ENCODE measurements around the gene PIK3CA. TPM values are rescaled to one million over a fixed set of nuclear protein-coding genes. Genes with fewer than 3 reads are reported as not detected.

Gene PIK3CA
- 9.8 and 12.0 TPM in 2 replicates for total RNA-seq (2021)
- long read RNA-seq, full-length matches to known transcripts = 1 of 2 reads
- long read RNA-seq, partial matches to known transcripts = 1 of 2 reads
- long read RNA-seq, other reads (novel, unspliced or antisense) = 0 of 2 reads

DNA sequence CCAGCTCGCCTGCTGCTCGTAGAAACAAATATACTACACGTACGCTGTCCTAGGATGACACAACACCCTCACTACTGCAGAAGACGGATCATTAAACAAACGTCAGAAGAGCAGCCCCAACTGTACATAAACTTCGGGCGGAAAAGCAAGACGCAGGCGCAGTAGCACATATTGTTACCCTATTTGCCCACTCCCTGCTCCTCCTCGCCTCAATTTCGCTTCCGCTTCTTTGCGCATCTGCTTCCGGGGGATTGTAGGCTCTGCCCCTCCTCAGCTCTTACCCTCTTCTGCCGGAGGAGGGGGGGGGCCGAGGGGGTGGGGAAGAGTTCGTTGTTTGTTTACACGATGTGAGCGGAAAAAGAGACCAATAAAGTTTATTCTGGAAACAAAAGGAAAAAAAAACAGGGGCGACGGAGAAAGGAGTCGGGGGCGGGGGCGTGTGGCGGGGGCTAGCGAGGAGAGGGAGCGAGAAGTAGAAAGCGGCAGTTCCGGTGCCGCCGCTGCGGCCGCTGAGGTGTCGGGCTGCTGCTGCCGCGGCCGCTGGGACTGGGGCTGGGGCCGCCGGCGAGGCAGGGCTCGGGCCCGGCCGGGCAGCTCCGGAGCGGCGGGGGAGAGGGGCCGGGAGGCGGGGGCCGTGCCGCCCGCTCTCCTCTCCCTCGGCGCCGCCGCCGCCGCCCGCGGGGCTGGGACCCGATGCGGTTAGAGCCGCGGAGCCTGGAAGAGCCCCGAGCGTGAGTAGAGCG, at the start of gene PIK3CA:
TSS of gene PIK3CA (plus strand) at position 485 of the 743 bp plus-strand sequence. CDS start 50,469 bp downstream, outside the sequence.
- H2BK120ac ChIP-seq (ENCODE audit: low read depth, low read length, poor library complexity, severe bottlenecking) = no peak within 1 kb of the TSS
- no CpG with 5 or more reads among the region's 67 CpGs for WGBS (ENCODE audit: extremely low coverage, insufficient read length, low lambda C conversion rate)
- no peaks in the 10 kb centered on the region for H3K79me1 ChIP-seq (ENCODE audit: insufficient read depth, low read depth, low read length, poor library complexity, severe bottlenecking)
- TF ChIP-seq, protein P1, sequence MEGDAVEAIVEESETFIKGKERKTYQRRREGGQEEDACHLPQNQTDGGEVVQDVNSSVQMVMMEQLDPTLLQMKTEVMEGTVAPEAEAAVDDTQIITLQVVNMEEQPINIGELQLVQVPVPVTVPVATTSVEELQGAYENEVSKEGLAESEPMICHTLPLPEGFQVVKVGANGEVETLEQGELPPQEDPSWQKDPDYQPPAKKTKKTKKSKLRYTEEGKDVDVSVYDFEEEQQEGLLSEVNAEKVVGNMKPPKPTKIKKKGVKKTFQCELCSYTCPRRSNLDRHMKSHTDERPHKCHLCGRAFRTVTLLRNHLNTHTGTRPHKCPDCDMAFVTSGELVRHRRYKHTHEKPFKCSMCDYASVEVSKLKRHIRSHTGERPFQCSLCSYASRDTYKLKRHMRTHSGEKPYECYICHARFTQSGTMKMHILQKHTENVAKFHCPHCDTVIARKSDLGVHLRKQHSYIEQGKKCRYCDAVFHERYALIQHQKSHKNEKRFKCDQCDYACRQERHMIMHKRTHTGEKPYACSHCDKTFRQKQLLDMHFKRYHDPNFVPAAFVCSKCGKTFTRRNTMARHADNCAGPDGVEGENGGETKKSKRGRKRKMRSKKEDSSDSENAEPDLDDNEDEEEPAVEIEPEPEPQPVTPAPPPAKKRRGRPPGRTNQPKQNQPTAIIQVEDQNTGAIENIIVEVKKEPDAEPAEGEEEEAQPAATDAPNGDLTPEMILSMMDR (conservative IDR thresholded peaks at IDR 0.05) = no peak
- peaks cover 3% of the 10 kb centered on the region; the same call in 1 of the 2 replicates for H3K79me2 ChIP-seq (ENCODE audit: insufficient read depth, low read length)
- no peak within 1 kb of the TSS for H2BK5ac ChIP-seq (ENCODE audit: insufficient read length, low read length)
- H2BK15ac ChIP-seq (ENCODE audit: low read depth, low read length) = no peak within 1 kb of the TSS
- no peak within 1 kb of the TSS for H4K91ac ChIP-seq (ENCODE audit: insufficient read length, low read depth, low read length)
- H2AFZ ChIP-seq (ENCODE audit: low read length) = peak within 1 kb of the TSS; percentile 96
- H4K5ac ChIP-seq (ENCODE audit: insufficient read length, low read depth, low read length) = no peak within 1 kb of the TSS
- H3K27ac Mint-ChIP-seq = peak within 1 kb of the TSS; percentile 35 to 94 (median 60); a peak in 5 of 7 replicates
- no peak within 1 kb of the TSS for H3K18ac ChIP-seq (ENCODE audit: insufficient read length, low read depth, low read length)
- H3K4ac ChIP-seq (ENCODE audit: low read depth, low read length) = no peak within 1 kb of the TSS
- no peak within 1 kb of the TSS for H4K8ac ChIP-seq (replicated peaks; ENCODE audit: insufficient read length, low read depth, low read length)
- no peak within 1 kb of the TSS for H2AK5ac ChIP-seq (ENCODE audit: insufficient read length, low read length)
- peak; percentile 97 for DNase-seq
- H3K4me1 ChIP-seq (ENCODE audit: insufficient read depth, low read length) = no peaks in the 10 kb centered on the region
- H2BK20ac ChIP-seq (ENCODE audit: low read depth, low read length, poor library complexity, severe bottlenecking) = no peak within 1 kb of the TSS
- H3K9me3 ChIP-seq (ENCODE audit: control insufficient read depth, low read depth, low read length) = no peaks in the 10 kb centered on the region
- H3K9ac ChIP-seq (ENCODE audit: extremely low read depth, insufficient read length, low read length) = peak within 1 kb of the TSS; percentile 89
- no peak within 1 kb of the TSS for H3K27ac ChIP-seq (ENCODE audit: insufficient read length, low read depth, low read length)
- H3K23ac ChIP-seq (ENCODE audit: insufficient read length, low read depth, low read length) = no peak within 1 kb of the TSS
- no peak within 1 kb of the TSS for H3T11ph ChIP-seq (ENCODE audit: low read length)
- H3K14ac ChIP-seq (ENCODE audit: insufficient read depth, low read length) = peak within 1 kb of the TSS; percentile 76
- peak within 1 kb of the TSS in 1 of 2 experiments; percentile 98; a peak in 4 of 5 replicates for H3K4me3 Mint-ChIP-seq
- no peaks in the 10 kb centered on the region for H4K20me1 ChIP-seq (ENCODE audit: control insufficient read depth, insufficient read depth, insufficient read length)
- no peaks in the 10 kb centered on the region for H3K9me3 Mint-ChIP-seq
- H3K23me2 ChIP-seq (ENCODE audit: insufficient read length, low read depth, low read length, poor library complexity, severe bottlenecking) = peaks cover 9% of the 10 kb centered on the region
- no peak within 1 kb of the TSS for H3K56ac ChIP-seq (ENCODE audit: insufficient read length, low read depth, low read length)
- H3K36me3 Mint-ChIP-seq (ENCODE audit: insufficient read depth in 1 of 3, low read depth in 3 of 3) = no peaks in the 10 kb centered on the region
- no peaks in the 10 kb centered on the region for H3K27me3 ChIP-seq (ENCODE audit: insufficient read depth, low read length)
- H3K4me2 ChIP-seq (ENCODE audit: insufficient read depth, insufficient read length, low read length) = peak within 1 kb of the TSS; percentile 97
- H3K27me3 Mint-ChIP-seq (ENCODE audit: low read depth) = no peaks in the 10 kb centered on the region
- H3K4me1 Mint-ChIP-seq = peaks cover 30% of the 10 kb centered on the region in 2 experiments
- H2BK12ac ChIP-seq (ENCODE audit: insufficient read length, low read depth, low read length) = no peak within 1 kb of the TSS

Data from H9 (cell line).